SH-SY5Y (cell line): ENCODE measurements around the gene CREB3L2.

ENCODE experiments used
- GATA2 ChIP-seq: IDR thresholded peaks from 2 replicates; pipeline ENCODE4 v1.6.1; 2011; ENCODE audit warnings: mild to moderate bottlenecking, low read depth, low read length
- GATA3 ChIP-seq: IDR thresholded peaks from 2 replicates; pipeline ENCODE4 v1.6.1; 2011; ENCODE audit warnings: low read depth, mild to moderate bottlenecking, low read length, moderate library complexity

DNA sequence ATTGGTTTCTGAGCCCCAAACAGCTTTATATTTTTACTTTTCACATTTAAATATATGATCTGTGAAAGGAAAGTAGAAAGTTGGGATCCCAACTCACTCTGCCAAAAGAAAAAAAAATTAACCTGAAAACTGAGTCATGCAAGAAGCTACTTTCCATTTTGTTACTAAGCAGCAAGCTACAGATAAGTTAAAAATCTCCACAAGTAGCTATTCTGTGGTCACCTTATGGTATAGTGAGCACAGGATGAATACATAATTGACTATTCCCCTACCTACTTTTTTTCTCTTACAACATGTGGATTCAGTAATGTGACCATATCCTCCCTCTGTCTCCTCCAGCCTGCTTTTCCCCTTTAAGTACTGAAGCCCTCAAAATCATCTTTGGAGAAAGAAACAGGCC, 30.3 kb upstream of the CREB3L2 start:
- TF ChIP-seq GATA3, result no peak
- no peak for TF ChIP-seq GATA2
